Measurements from ENCODE around the gene ERBIN. TPM values are rescaled to one million over a fixed set of nuclear protein-coding genes. Genes with fewer than 3 reads are reported as not detected.

ERBIN gene
- total RNA-seq, 1 experiment from 2014 or later, result 47.2 TPM

DNA sequence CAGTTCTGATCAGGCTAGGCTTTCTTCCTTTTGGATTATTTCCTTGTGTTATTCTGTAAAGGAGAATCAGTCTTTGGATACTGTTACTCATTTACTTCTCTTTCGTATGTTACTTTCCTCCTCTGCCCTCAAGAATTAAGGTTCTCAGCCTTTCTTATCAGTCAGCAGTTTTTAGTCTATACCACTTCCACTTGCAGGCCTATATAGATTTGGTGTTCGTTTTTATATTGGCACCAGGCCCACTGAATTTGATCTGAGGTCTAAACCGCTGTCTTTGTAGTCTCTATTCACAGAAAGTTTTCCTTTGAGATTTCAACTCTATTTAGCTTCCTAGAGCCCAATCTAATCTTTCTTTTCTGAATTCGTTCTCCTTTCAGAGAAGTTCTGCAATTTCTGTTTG lies 62.8 kb downstream of the ERBIN start:
- ChIA-PET POLR2A (no interaction called here), CTCF (no interaction called here)
- Mint-ChIP-seq H3K27ac (ENCODE audit: unreplicated experiment) (no peak overlapping the region), H3K9me3 (ENCODE audit: unreplicated experiment) (no peaks in the 10 kb centered on the region), H3K4me3 (ENCODE audit: unreplicated experiment) (no peak overlapping the region), H3K4me1 (ENCODE audit: low read depth, unreplicated experiment) (peaks cover 27% of the 10 kb centered on the region), H3K27me3 (ENCODE audit: insufficient read depth, unreplicated experiment) (no peaks in the 10 kb centered on the region), H3K36me3 (ENCODE audit: insufficient read depth, unreplicated experiment) (peaks cover 7% of the 10 kb centered on the region)
- no TSS peak for BruUV-seq (replicated peaks)
- intact Hi-C loops (cut with micrococcal nuclease; ENCODE audit: unreplicated experiment), result no loop called here
- Histone ChIP-seq H3K27me3 (replicated peaks; ENCODE audit: control insufficient read depth, insufficient read depth, low read length) (no peaks in the 10 kb centered on the region), H3K4me3 (ENCODE audit: low read depth, low read length) (no peak overlapping the region), H3K36me3 (ENCODE audit: control insufficient read depth, insufficient read depth, low read length) (no peaks in the 10 kb centered on the region), H3K9me3 (no peaks in the 10 kb centered on the region), H3K4me1 (no peaks in the 10 kb centered on the region)
- no peak for TF ChIP-seq CTCF (IDR thresholded peaks at IDR 0.05; ENCODE audit: insufficient read depth in 1 of 2, low read depth in 1 of 2, low read length in 1 of 2, severe bottlenecking in 1 of 2, unreplicated experiment in 1 of 2)
- no peak for DNase-seq

DNA sequence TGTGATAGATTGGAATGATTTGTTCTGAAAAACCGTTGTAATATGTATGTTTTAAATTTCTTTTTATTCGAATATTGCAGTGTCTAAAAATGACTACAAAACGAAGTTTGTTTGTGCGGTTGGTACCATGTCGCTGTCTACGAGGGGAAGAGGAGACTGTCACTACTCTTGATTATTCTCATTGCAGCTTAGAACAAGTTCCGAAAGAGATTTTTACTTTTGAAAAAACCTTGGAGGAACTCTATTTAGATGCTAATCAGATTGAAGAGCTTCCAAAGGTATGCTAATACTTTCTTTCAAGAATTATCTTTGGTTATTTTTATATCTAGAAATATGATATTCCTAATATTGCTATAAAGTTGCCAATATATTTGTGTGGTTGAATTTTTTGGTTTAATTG lies 66.3 kb downstream of the ERBIN start:
- Histone ChIP-seq H3K36me3 (ENCODE audit: control insufficient read depth, insufficient read depth, low read length) (no peaks in the 10 kb centered on the region), H3K4me1 (no peaks in the 10 kb centered on the region), H3K9me3 (no peaks in the 10 kb centered on the region), H3K27me3 (replicated peaks; ENCODE audit: control insufficient read depth, insufficient read depth, low read length) (no peaks in the 10 kb centered on the region), H3K4me3 (ENCODE audit: low read depth, low read length) (no peak overlapping the region)
- intact Hi-C loops (cut with micrococcal nuclease; ENCODE audit: unreplicated experiment), result no loop called here
- BruUV-seq (replicated peaks), result no TSS peak
- TF ChIP-seq CTCF (IDR thresholded peaks at IDR 0.05; ENCODE audit: insufficient read depth in 1 of 2, low read depth in 1 of 2, low read length in 1 of 2, severe bottlenecking in 1 of 2, unreplicated experiment in 1 of 2), result no peak
- H3K4me3 Mint-ChIP-seq (ENCODE audit: unreplicated experiment), result no peak overlapping the region
- peaks cover 23% of the 10 kb centered on the region for H3K36me3 Mint-ChIP-seq (ENCODE audit: insufficient read depth, unreplicated experiment)
- ChIA-PET CTCF (no interaction called here), POLR2A (no interaction called here)
- no peak overlapping the region for H3K27ac Mint-ChIP-seq (ENCODE audit: unreplicated experiment)
- no peaks in the 10 kb centered on the region for H3K27me3 Mint-ChIP-seq (ENCODE audit: insufficient read depth, unreplicated experiment)
- DNase-seq, result no peak
- H3K4me1 Mint-ChIP-seq (ENCODE audit: low read depth, unreplicated experiment), result peaks cover 6% of the 10 kb centered on the region
- H3K9me3 Mint-ChIP-seq (ENCODE audit: unreplicated experiment), result no peaks in the 10 kb centered on the region

- H3K9me3 Mint-ChIP-seq (ENCODE audit: unreplicated experiment), result no peaks in the 10 kb centered on the region
- no peaks in the 10 kb centered on the region for H3K9me3 ChIP-seq
- no peak for DNase-seq
- no peak for TF ChIP-seq CTCF (IDR thresholded peaks at IDR 0.05; ENCODE audit: insufficient read depth in 1 of 2, low read depth in 1 of 2, low read length in 1 of 2, severe bottlenecking in 1 of 2, unreplicated experiment in 1 of 2)
- H3K4me3 Mint-ChIP-seq (ENCODE audit: unreplicated experiment), result no peak overlapping the region
- no peaks in the 10 kb centered on the region for H3K36me3 ChIP-seq (ENCODE audit: control insufficient read depth, insufficient read depth, low read length)
- intact Hi-C loops (cut with micrococcal nuclease; ENCODE audit: unreplicated experiment), result no loop called here
- H3K36me3 Mint-ChIP-seq (ENCODE audit: insufficient read depth, unreplicated experiment), result peaks cover 22% of the 10 kb centered on the region
- no peaks in the 10 kb centered on the region for H3K4me1 ChIP-seq
- POLR2A ChIA-PET, result no interaction called here
- H3K4me1 Mint-ChIP-seq (ENCODE audit: low read depth, unreplicated experiment), result peaks cover 1% of the 10 kb centered on the region
- CTCF ChIA-PET, result no interaction called here
- no peak overlapping the region for H3K4me3 ChIP-seq (ENCODE audit: low read depth, low read length)
- BruUV-seq (replicated peaks), result no TSS peak
- no peak overlapping the region for H3K27ac Mint-ChIP-seq (ENCODE audit: unreplicated experiment)
- no peaks in the 10 kb centered on the region for H3K27me3 Mint-ChIP-seq (ENCODE audit: insufficient read depth, unreplicated experiment)
- H3K27me3 ChIP-seq (replicated peaks; ENCODE audit: control insufficient read depth, insufficient read depth, low read length), result no peaks in the 10 kb centered on the region
These were observed 67.9 kb downstream of the ERBIN start for GRCh38 chr5:65994117-65994786.

All from Caco-2 (cell line).